ENCODE results near the gene SPEN. TPM values are rescaled to one million over a fixed set of nuclear protein-coding genes. Genes with fewer than 3 reads are reported as not detected.
"Not testable (repeated sequence)": the region's sequence is repeated elsewhere in the genome, so short reads cannot be mapped to it uniquely, and the experiment has no call there.

SPEN gene
- total RNA-seq, 1 donor from 2014 or later: 19.2 TPM

DNA sequence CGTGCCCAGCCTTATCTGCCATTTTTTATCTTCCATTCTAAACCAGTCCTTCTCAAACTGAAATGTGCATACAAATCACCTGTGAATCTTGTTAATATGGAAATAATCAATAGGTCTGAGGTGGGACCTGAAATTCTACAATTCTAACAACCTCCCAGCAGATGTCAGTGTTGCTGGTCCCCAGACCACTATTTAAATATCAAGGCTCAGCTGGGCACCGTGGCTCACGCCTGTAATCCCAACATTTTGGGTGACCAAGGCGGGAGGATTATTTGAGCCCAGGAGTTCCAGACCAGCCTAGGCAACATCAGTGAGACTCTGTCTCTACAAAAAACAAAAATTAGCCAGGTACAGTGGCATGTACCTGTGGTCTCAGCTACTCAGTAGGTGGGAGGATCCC is 44.1 kb upstream of the SPEN start:
- no peaks in the 10 kb centered on the region for H3K36me3 ChIP-seq (ENCODE audit: control insufficient read depth, insufficient read depth, low read length)
- no peak for FAIRE-seq
- TF ChIP-seq, protein P1, sequence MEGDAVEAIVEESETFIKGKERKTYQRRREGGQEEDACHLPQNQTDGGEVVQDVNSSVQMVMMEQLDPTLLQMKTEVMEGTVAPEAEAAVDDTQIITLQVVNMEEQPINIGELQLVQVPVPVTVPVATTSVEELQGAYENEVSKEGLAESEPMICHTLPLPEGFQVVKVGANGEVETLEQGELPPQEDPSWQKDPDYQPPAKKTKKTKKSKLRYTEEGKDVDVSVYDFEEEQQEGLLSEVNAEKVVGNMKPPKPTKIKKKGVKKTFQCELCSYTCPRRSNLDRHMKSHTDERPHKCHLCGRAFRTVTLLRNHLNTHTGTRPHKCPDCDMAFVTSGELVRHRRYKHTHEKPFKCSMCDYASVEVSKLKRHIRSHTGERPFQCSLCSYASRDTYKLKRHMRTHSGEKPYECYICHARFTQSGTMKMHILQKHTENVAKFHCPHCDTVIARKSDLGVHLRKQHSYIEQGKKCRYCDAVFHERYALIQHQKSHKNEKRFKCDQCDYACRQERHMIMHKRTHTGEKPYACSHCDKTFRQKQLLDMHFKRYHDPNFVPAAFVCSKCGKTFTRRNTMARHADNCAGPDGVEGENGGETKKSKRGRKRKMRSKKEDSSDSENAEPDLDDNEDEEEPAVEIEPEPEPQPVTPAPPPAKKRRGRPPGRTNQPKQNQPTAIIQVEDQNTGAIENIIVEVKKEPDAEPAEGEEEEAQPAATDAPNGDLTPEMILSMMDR (IDR thresholded peaks at IDR 0.05; ENCODE audit: insufficient read depth, low read length, severe bottlenecking): peak; percentile 34
- no peak for DNase-seq (ENCODE audit: low read depth)
- H3K4me3 ChIP-seq (ENCODE audit: low read depth, low read length): no peak overlapping the region
- H3K27me3 ChIP-seq (ENCODE audit: control insufficient read depth, insufficient read depth, low read length): no peaks in the 10 kb centered on the region

DNA sequence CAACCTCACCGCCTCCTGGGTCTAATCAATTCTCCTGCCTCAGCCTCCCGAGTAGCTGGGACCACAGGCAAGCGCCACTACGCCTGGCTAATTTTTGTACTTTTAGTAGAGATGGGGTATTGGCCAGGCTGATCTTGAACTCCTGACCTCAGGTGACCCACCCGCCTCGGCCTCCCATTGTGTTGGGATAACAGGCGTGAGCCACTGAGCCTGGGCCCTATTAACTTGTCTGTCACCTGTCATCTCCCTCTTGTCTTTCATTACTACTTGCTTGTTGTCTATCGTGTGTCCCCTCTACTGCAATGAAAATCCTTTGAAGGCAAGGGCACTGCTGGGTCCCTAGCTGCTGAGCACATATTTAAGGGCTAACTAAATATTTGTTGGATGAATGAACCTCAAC is 43.4 kb upstream of the SPEN start:
- DNase-seq (ENCODE audit: low read depth) (no peak), FAIRE-seq (no peak)
- H3K36me3 ChIP-seq (ENCODE audit: control insufficient read depth, insufficient read depth, low read length): no peaks in the 10 kb centered on the region
- TF ChIP-seq, protein P1 (IDR thresholded peaks at IDR 0.05; ENCODE audit: insufficient read depth, low read length, severe bottlenecking): no peak
- no peaks in the 10 kb centered on the region for H3K27me3 ChIP-seq (ENCODE audit: control insufficient read depth, insufficient read depth, low read length)
- no peak overlapping the region for H3K4me3 ChIP-seq (ENCODE audit: low read depth, low read length)

DNA sequence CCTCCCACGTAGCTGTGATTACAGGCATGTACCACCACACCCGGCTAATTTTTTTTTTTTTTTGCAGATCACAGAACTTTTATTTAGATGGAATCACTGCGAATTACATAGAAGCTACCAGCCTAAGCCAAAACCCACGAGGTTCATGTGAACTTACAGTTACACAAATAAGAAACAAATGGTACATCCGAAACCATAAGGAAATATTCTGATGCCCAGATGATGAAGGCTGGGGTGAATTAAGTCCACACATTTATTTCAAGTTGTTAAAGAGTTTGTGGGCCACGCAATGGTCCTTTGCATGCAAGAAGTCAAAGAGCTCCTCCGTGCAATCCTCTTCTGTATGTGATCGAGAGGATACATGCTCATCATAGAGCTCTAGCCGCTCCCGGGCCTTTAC is 40.4 kb upstream of the SPEN start:
- peak; percentile 62 for FAIRE-seq

DNA sequence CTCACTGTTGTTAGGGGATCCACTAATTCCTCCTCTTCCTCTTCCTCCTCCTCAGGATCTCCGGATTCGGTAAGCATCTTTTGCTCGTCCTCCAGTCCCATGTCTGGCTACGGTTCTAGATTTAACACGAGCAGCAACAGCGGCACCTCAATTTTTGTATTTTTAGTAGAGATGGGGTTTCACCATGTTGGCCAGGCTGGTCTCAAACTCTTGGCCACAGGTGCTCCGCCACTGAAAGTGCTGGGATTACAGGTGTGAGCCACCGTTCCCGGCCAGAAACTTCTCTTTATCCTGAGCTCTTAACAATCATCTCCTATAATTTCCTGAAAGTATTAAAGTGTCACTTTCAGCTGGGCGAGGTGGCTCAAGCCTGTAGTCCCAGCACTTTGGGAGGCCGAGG is 40.0 kb upstream of the SPEN start, which contains the start of gene UQCRHL:
TSS of gene UQCRHL (minus strand) at position 101 of the 400 bp plus-strand sequence. CDS start at position 101, 0 bp downstream.
- not testable (repeated sequence) for H3K27me3 ChIP-seq (ENCODE audit: control insufficient read depth, insufficient read depth, low read length); H3K4me3 ChIP-seq (ENCODE audit: low read depth, low read length); FAIRE-seq; DNase-seq (ENCODE audit: low read depth); H3K36me3 ChIP-seq (ENCODE audit: control insufficient read depth, insufficient read depth, low read length)

More for the DNA sequence above, 40.4 kb upstream of the SPEN start:
- H3K4me3 ChIP-seq (ENCODE audit: low read depth, low read length): no peak overlapping the region
- TF ChIP-seq, protein P1 (IDR thresholded peaks at IDR 0.05; ENCODE audit: insufficient read depth, low read length, severe bottlenecking): no peak
- no peak for DNase-seq (ENCODE audit: low read depth)
- no peaks in the 10 kb centered on the region for H3K36me3 ChIP-seq (ENCODE audit: control insufficient read depth, insufficient read depth, low read length)
- H3K27me3 ChIP-seq (ENCODE audit: control insufficient read depth, insufficient read depth, low read length): no peaks in the 10 kb centered on the region

DNA sequence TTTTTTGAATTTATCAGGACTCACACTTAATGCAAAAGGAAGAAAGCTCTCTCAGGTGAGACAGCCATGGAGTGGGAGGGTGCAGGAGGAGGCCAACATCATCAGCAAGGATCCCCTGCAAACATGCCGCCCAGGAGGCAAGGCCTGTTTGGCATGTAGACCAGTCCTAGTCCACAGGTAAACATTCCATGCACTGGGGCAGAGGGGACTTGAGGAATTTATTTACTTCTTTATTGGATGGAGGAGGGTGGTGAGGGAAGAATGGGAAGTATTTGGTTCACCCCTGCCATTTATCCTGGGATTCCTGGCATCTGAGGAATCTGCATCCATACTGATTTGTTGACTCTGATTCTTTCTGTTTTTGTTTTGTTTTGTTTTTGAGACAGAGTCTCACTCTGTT is 38.6 kb upstream of the SPEN start:
- no peaks in the 10 kb centered on the region for H3K27me3 ChIP-seq (ENCODE audit: control insufficient read depth, insufficient read depth, low read length)
- no peak for DNase-seq (ENCODE audit: low read depth)
- H3K4me3 ChIP-seq (ENCODE audit: low read depth, low read length): no peak overlapping the region
- no peak for FAIRE-seq
- TF ChIP-seq, protein P1 (IDR thresholded peaks at IDR 0.05; ENCODE audit: insufficient read depth, low read length, severe bottlenecking): no peak
- no peaks in the 10 kb centered on the region for H3K36me3 ChIP-seq (ENCODE audit: control insufficient read depth, insufficient read depth, low read length)

DNA sequence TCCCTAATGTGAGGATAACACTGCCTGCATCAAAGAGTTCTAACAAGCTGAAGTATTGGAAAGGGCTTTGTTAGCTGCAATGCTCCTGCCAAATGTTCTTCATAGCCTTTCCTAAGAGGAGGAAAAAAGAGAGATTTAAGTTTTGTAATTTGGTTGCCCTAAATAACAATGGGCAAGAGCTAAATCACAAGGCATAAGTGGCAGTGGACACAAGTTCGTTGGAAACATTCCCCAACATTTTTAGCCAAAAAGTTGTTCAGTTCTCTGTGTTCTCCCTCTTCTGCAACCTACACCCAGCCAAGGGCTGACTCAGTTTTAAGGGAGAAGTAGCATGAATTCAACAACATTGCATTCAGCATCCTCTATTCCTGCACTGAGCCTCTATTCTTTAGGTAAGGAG is 37.4 kb upstream of the SPEN start:
- Histone ChIP-seq H3K36me3 (ENCODE audit: control insufficient read depth, insufficient read depth, low read length) (no peaks in the 10 kb centered on the region), H3K27me3 (ENCODE audit: control insufficient read depth, insufficient read depth, low read length) (no peaks in the 10 kb centered on the region), H3K4me3 (ENCODE audit: low read depth, low read length) (no peak overlapping the region)
- no peak for DNase-seq (ENCODE audit: low read depth)
- no peak for FAIRE-seq
- TF ChIP-seq, protein P1 (IDR thresholded peaks at IDR 0.05; ENCODE audit: insufficient read depth, low read length, severe bottlenecking): no peak

All from bronchial epithelial cell (primary cell).